IPS-20b (cell line): ENCODE results near the gene GIT2.
"Not testable (repeated sequence)": the region's sequence is repeated elsewhere in the genome, so short reads cannot be mapped to it uniquely, and the experiment has no call there.

ENCODE experiments used
- H3K27ac ChIP-seq: one replicate; pipeline ENCODE4 v1.5.1; 2013; ENCODE audit warnings: low read length
- H3K27me3 ChIP-seq: 2 replicates; pipeline ENCODE4 v1.6.1; 2013; ENCODE audit warnings: mild to moderate bottlenecking, low read length, inconsistent platforms; ENCODE audit not compliant: insufficient read depth
- H3K36me3 ChIP-seq: 2 replicates; pipeline ENCODE4 v1.6.1; 2013; ENCODE audit warnings: low read depth, mild to moderate bottlenecking, inconsistent platforms, low read length, moderate library complexity; ENCODE audit not compliant: insufficient read depth
- H3K4me1 ChIP-seq: 2 replicates; pipeline ENCODE4 v1.6.1; 2013; ENCODE audit warnings: mild to moderate bottlenecking, control low read depth, inconsistent platforms, low read length, moderate library complexity; ENCODE audit not compliant: insufficient read depth
- H3K4me3 ChIP-seq: 2 replicates; pipeline ENCODE4 v1.5.1; 2013; ENCODE audit warnings: mild to moderate bottlenecking, low read length, inconsistent platforms
- H3K9ac ChIP-seq: 2 replicates; pipeline ENCODE4 v1.6.1; 2013; ENCODE audit warnings: low read depth, mild to moderate bottlenecking, inconsistent platforms, low read length, moderate library complexity
- H3K9me3 ChIP-seq: 2 replicates; pipeline ENCODE4 v1.6.1; 2013; ENCODE audit warnings: mild to moderate bottlenecking, low read depth, low read length, inconsistent platforms; ENCODE audit not compliant: insufficient read depth

The GIT2 gene

DNA sequence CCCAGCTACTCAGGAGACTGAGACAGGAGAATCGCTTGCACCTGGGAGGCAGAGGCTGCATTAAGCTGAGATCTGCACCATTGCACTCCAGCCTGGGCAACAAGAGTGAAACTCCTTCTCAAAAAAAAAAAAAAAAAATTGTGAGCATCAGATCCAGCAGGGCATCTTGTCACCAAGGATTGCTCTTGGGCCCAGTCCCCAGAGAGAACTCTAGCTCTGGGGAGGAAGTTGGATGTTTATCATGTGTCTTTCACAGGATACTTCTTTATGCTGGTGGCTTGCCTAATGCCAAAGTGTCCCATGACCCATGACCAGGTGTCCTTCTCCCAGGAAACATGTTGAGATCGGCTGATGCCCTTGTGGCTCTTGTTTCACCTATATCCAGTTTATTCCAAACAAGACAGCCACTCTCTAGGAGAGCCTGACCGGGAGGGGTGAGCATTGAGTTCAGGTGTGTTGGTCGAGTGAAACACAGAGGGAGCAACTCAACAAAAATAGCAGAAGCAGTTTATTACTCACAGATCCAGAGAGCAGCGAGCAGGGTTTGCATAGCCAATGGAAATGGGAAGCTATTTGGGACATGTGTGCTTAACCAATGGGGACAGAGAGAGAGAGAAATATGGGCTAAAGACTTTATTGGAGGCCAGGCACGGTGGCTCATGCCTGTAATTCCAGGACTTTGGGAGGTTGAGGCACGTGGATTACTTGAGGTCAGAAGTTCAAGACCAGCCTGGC lies 102.7 kb downstream of the GIT2 start:
- no peaks in the 10 kb centered on the region for H3K36me3 ChIP-seq
- H3K27me3 ChIP-seq, result peaks cover 71% of the 10 kb centered on the region
- no peak overlapping the region for H3K27ac ChIP-seq
- no peak overlapping the region for H3K4me3 ChIP-seq
- no peak overlapping the region for H3K9ac ChIP-seq
- H3K4me1 ChIP-seq, result peaks cover 6% of the 10 kb centered on the region; the same call in 1 of the 2 replicates
- no peaks in the 10 kb centered on the region for H3K9me3 ChIP-seq

DNA sequence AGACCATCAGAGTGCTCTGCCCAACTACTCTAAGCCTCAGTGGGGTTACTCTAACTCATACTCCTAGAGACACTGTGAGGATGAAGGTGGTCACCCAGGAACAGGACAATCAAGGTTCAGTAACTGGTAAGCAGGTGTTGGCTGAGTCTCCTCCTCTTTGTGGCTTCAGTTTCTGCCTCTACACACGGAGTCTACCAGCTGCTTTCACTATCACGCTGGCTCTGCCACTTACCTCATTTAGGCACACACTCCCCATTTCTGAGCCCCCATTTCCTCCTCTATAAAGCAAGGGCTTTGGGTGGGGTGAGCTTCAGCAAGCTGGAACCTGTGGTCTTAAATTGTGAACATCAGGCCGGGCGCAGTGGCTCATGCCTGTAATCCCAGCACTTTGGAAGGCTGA lies 103.4 kb downstream of the GIT2 start:
- no peaks in the 10 kb centered on the region for H3K36me3 ChIP-seq
- no peak overlapping the region for H3K4me3 ChIP-seq
- H3K9ac ChIP-seq, result no peak overlapping the region
- H3K27ac ChIP-seq, result no peak overlapping the region
- H3K4me1 ChIP-seq, result peaks cover 6% of the 10 kb centered on the region; the same call in 1 of the 2 replicates
- no peaks in the 10 kb centered on the region for H3K9me3 ChIP-seq
- H3K27me3 ChIP-seq, result peaks cover 70% of the 10 kb centered on the region

DNA sequence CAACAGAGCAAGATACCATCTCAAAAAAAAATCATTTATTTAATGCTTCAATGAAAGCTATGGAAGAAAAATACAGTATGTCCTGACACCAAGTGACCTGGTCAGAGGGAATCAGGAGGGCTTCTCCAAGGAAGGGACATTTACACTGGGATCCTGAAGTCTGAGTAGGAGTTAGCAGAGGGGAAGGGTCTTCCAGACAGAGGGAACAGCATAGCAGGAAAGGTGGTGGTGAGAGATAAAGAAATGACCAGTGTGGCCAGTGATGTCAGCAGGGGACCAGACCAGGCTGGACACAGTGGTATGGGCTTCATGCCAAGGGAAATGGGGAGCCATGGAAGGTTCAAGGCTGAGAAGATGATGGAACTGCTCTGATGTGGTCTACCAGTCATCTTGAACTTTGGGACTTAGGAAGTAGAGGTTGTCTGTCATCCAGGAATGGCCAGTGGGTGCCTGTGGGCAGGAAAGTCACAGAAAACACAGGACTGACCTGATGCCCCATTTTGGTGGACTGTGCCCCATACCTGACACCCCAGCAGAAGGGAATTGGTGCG lies 103.9 kb downstream of the GIT2 start:
- no peaks in the 10 kb centered on the region for H3K36me3 ChIP-seq
- H3K9me3 ChIP-seq, result no peaks in the 10 kb centered on the region
- H3K4me1 ChIP-seq, result peaks cover 6% of the 10 kb centered on the region; the same call in 1 of the 2 replicates
- H3K27ac ChIP-seq, result no peak overlapping the region
- no peak overlapping the region for H3K4me3 ChIP-seq
- H3K9ac ChIP-seq, result no peak overlapping the region
- H3K27me3 ChIP-seq, result peaks cover 65% of the 10 kb centered on the region

DNA sequence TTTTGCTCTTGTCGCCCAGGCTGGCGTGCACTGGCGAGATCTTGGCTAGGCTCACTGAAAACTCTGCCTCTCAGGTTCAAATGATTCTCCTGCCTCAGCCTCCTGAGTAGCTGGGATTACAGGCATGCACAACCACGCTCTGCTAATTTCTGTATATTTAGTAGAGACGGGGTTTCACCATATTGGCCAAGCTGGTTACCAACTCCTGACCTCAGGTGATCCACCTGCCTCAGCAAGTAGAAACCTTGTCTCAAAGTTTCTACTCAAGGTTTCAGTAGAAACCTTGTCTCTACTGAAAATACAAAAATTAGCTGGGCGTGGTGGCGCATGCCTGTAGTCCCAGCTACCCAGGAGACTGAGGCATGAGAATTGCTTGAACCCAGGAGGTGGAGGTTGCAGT lies 104.4 kb downstream of the GIT2 start:
- H3K9me3 ChIP-seq, H3K4me1 ChIP-seq, H3K27ac ChIP-seq, H3K4me3 ChIP-seq, H3K9ac ChIP-seq, H3K36me3 ChIP-seq: not testable (repeated sequence)
- peaks cover 60% of the 10 kb centered on the region for H3K27me3 ChIP-seq

DNA sequence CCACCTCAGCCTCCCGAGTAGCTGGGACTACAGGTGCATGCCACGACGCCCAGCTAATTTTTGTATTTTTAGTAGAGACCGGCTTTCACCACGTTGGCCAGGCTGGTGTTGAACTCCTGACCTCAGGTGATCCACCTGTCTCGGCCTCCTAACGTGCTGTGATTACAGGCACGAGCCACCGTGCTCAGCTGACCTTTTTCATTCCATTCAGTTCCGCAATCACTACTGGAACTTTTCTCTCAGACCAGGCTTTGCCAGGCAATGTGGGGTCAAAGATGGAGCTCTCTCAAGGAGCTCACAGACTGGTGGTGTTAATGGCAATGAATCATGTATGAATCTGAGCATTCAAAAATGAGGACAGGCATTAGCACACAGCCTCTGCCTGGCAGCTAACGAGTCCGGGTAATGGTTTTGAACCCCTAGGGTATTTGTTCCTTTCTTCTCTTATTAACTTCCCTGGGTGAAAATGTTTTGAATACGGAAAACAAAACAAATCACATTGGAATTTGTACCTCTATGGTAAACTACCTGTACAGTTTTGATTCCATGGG lies 105.5 kb downstream of the GIT2 start:
- no peak overlapping the region for H3K9ac ChIP-seq
- peaks cover 49% of the 10 kb centered on the region for H3K27me3 ChIP-seq
- no peaks in the 10 kb centered on the region for H3K36me3 ChIP-seq
- H3K4me3 ChIP-seq, result no peak overlapping the region
- H3K4me1 ChIP-seq, result peaks cover 6% of the 10 kb centered on the region; the same call in 1 of the 2 replicates
- H3K27ac ChIP-seq, result no peak overlapping the region
- H3K9me3 ChIP-seq, result no peaks in the 10 kb centered on the region

DNA sequence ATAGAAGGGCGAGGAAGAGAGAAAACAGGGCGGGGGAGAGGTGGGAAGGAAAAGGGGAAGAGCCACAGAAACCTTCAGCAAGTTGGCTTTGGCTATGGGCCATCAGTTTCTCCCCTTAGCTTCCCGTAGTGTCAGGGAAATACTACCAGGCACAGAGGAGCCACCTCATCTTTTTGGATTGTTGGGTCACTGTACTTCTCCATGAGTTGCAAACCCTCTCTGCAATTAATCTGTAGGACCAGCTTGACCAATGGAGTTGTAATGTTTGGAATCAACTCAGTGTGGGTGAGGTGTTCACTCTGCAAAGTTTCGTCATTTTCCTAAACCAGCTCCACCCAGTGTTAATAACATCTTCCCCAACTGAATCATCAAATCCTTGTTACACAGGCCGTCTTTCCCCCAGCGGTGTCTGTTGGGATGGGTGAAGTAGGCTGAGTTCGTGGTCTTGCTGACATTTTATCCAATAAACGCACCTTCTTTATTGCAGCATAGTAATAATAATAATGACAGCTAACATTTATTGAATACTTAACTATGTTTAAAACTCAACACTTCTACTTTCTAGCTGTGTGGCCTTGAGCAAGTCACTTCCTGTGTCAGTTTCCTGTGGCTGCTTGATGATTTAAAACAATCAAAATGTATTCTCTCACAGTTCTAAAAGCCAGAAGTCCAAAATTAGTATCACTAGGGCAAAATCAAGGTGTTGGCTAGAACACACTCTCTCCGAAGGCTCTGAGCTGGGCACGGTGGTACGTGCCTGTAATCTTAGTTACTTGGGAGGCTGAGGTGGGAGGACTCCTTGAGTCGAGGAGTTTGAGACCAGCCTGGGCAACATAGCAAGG lies 107.8 kb downstream of the GIT2 start:
- no peaks in the 10 kb centered on the region for H3K36me3 ChIP-seq
- no peak overlapping the region for H3K4me3 ChIP-seq
- no peak overlapping the region for H3K27ac ChIP-seq
- no peaks in the 10 kb centered on the region for H3K9me3 ChIP-seq
- 0 out of 2 replicates have a peak, but pooled peaks cover 6% of the 10 kb centered on the region for H3K4me1 ChIP-seq
- H3K27me3 ChIP-seq, result peaks cover 32% of the 10 kb centered on the region
- no peak overlapping the region for H3K9ac ChIP-seq

DNA sequence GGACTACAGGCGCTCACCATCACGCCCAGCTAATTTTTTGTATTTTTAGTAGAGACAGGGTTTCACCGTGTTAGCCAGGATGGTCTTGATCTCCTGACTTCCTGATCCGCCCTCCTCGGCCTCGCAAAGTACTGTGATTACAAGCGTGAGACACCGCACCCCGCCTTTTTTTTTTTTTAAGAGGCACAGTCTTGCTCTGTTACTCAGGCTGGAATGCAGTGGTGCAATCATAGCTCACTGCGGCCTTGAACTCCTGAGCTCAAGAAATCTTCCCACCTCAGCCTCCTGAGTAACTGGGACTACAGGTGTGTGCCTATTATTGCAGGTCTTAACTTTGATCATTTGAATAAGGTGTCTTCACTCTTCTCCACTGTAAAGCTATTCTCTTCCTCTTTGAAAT lies 110.6 kb downstream of the GIT2 start:
- H3K36me3 ChIP-seq, result no peaks in the 10 kb centered on the region
- H3K9me3 ChIP-seq, result no peaks in the 10 kb centered on the region
- H3K4me3 ChIP-seq, result no peak overlapping the region
- no peak overlapping the region for H3K27ac ChIP-seq
- peaks cover 16% of the 10 kb centered on the region; the same call in 1 of the 2 replicates for H3K27me3 ChIP-seq
- H3K9ac ChIP-seq, result no peak overlapping the region
- H3K4me1 ChIP-seq, result peaks cover 13% of the 10 kb centered on the region

DNA sequence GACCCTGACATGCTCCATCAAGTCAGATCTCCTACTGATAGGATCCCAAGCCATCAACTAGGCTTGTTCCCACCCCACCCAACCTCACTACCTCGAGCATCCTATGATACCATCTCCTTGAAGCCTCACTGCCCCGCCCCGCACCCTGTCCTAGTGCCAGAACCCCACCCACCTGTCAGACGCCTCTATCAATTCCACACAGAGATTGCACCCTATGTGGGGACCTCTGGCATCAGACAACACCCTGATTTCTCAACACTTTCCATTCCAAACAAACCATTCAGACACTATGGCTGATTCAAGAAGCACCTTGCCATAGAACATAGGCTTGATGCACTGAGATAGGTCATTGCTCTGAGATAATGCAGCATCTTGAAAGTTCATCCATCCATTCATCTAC lies 112.7 kb downstream of the GIT2 start:
- Histone ChIP-seq H3K27me3 (peaks cover 27% of the 10 kb centered on the region), H3K9me3 (no peaks in the 10 kb centered on the region), H3K4me1 (peaks cover 12% of the 10 kb centered on the region), H3K27ac (no peak overlapping the region), H3K36me3 (no peaks in the 10 kb centered on the region), H3K4me3 (no peak overlapping the region), H3K9ac (no peak overlapping the region)

DNA sequence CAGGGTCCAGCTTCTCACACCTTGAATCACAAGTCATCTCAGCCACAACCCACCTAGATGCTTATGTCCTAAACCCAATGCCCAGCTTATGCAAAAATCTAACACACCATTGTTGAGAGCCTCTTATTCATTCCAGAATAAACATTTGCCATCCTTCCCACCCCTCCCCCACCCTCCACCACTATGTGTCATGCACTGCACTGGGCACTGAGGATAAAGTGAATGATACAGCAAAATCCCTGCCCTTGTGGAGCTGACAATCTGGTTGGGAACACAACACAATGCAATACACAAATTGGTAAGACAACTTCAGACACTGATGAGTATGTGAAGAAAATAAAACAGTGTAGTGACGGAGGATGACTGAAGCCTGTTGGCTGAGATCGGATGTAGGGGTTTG lies 114.4 kb downstream of the GIT2 start:
- Histone ChIP-seq H3K9ac (no peak overlapping the region), H3K36me3 (no peaks in the 10 kb centered on the region), H3K9me3 (no peaks in the 10 kb centered on the region), H3K27ac (no peak overlapping the region), H3K4me1 (peaks cover 15% of the 10 kb centered on the region), H3K4me3 (peak overlapping the region; percentile 65; the same call in 1 of the 2 replicates), H3K27me3 (peaks cover 23% of the 10 kb centered on the region)

DNA sequence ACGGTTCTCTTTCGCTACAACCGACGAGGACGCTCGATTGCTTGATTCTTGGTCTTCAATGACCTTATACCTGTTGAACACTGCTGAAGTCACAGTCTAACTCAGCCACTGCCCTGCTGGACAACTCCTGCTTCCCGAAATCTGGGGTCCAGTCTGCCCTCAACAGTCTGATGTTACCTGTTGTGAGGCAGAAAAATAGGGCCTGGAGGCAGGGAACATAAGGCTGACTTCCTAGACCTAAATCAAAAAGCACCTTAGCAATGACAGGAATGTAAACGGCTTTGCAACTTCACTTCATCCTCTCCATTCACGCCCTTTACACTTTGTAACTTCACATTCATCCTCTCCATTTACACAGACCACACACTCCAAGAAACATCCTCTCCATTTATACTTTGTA lies 115.2 kb downstream of the GIT2 start:
- H3K36me3 ChIP-seq, result no peaks in the 10 kb centered on the region
- peaks cover 23% of the 10 kb centered on the region for H3K27me3 ChIP-seq
- peak overlapping the region; percentile 46; the same call in 1 of the 2 replicates for H3K9ac ChIP-seq
- H3K4me3 ChIP-seq, result peak overlapping the region; percentile 65
- H3K27ac ChIP-seq, result no peak overlapping the region
- H3K4me1 ChIP-seq, result peaks cover 15% of the 10 kb centered on the region
- no peaks in the 10 kb centered on the region for H3K9me3 ChIP-seq

DNA sequence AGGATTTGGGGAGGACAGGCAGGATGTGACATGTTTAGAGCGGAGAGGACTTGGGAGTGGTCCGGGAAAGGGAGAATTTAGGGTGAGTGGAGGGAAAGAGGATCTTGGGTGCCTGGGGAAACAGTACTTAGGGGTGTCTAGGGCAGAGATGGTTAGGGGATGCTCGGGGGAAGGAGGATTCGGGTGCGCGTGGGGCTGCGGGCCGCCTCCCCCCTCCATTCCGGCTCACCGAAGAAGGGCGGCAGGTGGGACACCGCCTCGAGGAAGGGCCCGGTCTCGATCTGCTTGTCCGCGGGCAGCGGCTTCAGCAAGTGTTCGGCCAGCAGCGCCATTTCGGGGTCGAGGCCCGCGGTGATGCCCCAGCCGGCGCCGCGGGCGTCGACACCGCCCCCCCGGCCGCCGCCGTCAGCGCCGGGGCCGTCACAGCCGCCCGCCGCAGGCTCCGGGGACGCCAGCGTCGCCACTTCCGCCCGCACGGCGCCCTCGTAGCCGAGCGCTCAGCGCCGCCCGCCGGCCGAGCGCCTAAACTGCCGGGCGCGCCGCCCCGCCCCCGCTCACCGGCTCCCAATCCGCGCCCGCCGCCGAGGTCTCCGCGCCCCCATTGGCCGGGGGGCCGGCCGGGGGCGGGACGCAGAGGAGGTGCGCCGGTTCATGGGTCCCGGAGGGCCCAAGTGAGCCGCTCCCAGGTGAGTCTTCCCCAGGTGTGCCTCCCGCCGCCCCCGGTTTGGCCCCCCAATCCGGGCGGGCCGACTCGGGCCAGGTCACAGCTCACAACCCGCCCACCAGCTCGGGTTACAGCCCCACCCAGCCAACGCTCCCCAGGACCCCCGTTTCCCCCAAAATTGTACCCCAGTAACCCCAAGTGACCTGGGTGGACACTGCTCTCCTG lies 115.9 kb downstream of the GIT2 start, which contains the start of gene GLTP:
GLTP (minus strand) TSS at position 499 of the 889 bp plus-strand sequence; CDS start at position 332, 167 bp downstream.
- Histone ChIP-seq H3K27me3 (peaks cover 23% of the 10 kb centered on the region), H3K36me3 (no peaks in the 10 kb centered on the region), H3K27ac (no peak within 1 kb of the TSS), H3K4me1 (peaks cover 15% of the 10 kb centered on the region), H3K4me3 (peak within 1 kb of the TSS; percentile 80), H3K9me3 (no peaks in the 10 kb centered on the region), H3K9ac (peak within 1 kb of the TSS; percentile 72)
